HCT116 (cell line): ENCODE results near the gene NSG1.

Source experiments
- EGR1 ChIP-seq: IDR thresholded peaks from 2 replicates; pipeline ENCODE4 v1.6.1; 2012; ENCODE audit warnings: low read depth
- EZH2 ChIP-seq: fragments of 200-600 bp; sonication (generic); IDR thresholded peaks from 2 replicates; pipeline ENCODE4 v1.6.1; 2017; ENCODE audit warnings: antibody characterized with exemption, mixed run types
- EZH2phosphoT487 ChIP-seq: fragments of 200-600 bp; IDR thresholded peaks from 2 replicates; pipeline ENCODE4 v1.6.1; 2018; ENCODE audit warnings: antibody characterized with exemption, borderline replicate concordance
- JUND ChIP-seq: IDR thresholded peaks from 2 replicates; pipeline ENCODE4 v1.6.1; 2012
- POLR2A ChIP-seq: IDR thresholded peaks from 2 replicates; pipeline ENCODE4 v1.7.0; 2011; ENCODE audit warnings: borderline replicate concordance; ENCODE audit not compliant: insufficient read depth, insufficient read length; ENCODE audit errors: extremely low read depth
- POLR2AphosphoS5 ChIP-seq: IDR thresholded peaks from 2 replicates; pipeline ENCODE4 v1.6.1; 2011; ENCODE audit warnings: mild to moderate bottlenecking, low read depth, low read length, moderate library complexity
- SP1 ChIP-seq: IDR thresholded peaks from 2 replicates; pipeline ENCODE4 v1.6.1; 2012; ENCODE audit warnings: low read depth
- ZBTB33 ChIP-seq: IDR thresholded peaks from 2 replicates; pipeline ENCODE4 v1.6.1; 2011; ENCODE audit warnings: mild to moderate bottlenecking, low read length, moderate library complexity; ENCODE audit not compliant: insufficient replicate concordance; ENCODE audit errors: extremely low read depth
- TF ChIP-seq, protein P1 (sequence below), 3 experiments: fragments of 200-600 bp in 1 of 3; sonication (generic) in 1 of 3; IDR thresholded peaks in 2 of 3; conservative IDR thresholded peaks in 1 of 3; 2 replicates each; pipeline ENCODE4 v1.5.1; 2012 to 2017; ENCODE audit warnings: low read depth in 2 of 3, low read length in 2 of 3, antibody characterized with exemption in 1 of 3, borderline replicate concordance in 1 of 3, control low read depth in 1 of 3, mild to moderate bottlenecking in 1 of 3, mixed read lengths in 1 of 3, mixed run types in 1 of 3, moderate library complexity in 1 of 3; ENCODE audit not compliant: insufficient read depth in 1 of 3

DNA sequence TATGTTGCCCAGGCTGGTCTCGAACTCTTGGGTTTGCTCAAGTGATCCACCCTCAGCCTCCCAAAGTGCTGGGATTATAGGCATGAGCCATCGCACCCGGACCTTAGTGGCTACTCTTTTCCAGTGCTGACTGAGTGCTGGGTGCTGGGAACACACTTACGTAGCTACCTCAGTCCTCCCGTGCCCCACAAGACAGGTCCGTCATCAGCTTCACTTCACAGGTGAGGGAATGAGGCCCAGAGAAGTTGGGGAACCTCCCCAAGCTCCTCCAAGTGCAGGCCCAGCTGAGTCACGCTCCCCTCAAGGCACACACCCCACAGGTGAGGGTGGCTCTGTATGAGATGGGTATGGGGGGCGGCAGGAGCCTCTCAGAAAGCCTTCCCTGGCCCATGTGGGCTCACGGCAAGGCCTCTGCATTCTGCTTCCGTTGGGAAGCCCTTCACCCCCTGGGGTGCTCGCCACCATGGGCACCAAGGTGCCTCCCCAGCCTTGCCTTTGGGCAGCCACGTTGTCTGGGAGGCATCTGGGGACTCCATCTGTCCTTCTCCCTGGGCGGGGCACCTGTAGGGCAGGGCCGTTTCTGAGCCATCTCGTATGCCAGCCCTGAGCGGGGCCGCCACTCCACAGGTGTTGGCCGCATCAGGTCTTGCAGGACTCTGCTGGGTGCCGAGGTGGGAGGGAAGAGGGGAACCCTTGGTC is 28.4 kb downstream of the NSG1 start:
- TF ChIP-seq, protein P1, sequence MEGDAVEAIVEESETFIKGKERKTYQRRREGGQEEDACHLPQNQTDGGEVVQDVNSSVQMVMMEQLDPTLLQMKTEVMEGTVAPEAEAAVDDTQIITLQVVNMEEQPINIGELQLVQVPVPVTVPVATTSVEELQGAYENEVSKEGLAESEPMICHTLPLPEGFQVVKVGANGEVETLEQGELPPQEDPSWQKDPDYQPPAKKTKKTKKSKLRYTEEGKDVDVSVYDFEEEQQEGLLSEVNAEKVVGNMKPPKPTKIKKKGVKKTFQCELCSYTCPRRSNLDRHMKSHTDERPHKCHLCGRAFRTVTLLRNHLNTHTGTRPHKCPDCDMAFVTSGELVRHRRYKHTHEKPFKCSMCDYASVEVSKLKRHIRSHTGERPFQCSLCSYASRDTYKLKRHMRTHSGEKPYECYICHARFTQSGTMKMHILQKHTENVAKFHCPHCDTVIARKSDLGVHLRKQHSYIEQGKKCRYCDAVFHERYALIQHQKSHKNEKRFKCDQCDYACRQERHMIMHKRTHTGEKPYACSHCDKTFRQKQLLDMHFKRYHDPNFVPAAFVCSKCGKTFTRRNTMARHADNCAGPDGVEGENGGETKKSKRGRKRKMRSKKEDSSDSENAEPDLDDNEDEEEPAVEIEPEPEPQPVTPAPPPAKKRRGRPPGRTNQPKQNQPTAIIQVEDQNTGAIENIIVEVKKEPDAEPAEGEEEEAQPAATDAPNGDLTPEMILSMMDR (IDR thresholded peaks at IDR 0.05 in 2 of 3, conservative IDR thresholded peaks at IDR 0.05 in 1 of 3; ENCODE audit: borderline replicate concordance in 1 of 3, insufficient read depth in 1 of 3, low read depth in 2 of 3, low read length in 2 of 3), result no peak
- TF ChIP-seq SP1, result no peak
- TF ChIP-seq POLR2A, result no peak
- TF ChIP-seq ZBTB33, result no peak
- no peak for TF ChIP-seq EZH2phosphoT487
- no peak for TF ChIP-seq POLR2AphosphoS5
- TF ChIP-seq EZH2, result no peak
- TF ChIP-seq EGR1, result no peak
- no peak for TF ChIP-seq JUND
